K562 (cell line): Measurements from ENCODE around the gene ZNRF2. TPM values are rescaled to one million over a fixed set of nuclear protein-coding genes. Genes with fewer than 3 reads are reported as not detected.

Experiments used
- CREM ChIP-seq: IDR thresholded peaks from 2 replicates; pipeline ENCODE4 v1.6.1; 2014; ENCODE audit warnings: antibody characterized with exemption, low read depth
- DACH1 ChIP-seq: fragments of 450-650 bp; IDR thresholded peaks from 2 replicates; pipeline ENCODE4 v1.6.1; 2018; ENCODE audit not compliant: partially characterized antibody
- ELF2 ChIP-seq: fragments of 250-450 bp; sonication (Bioruptor Pico); IDR thresholded peaks from 2 replicates; pipeline ENCODE4 v1.5.0; 2021; ENCODE audit warnings: mild to moderate bottlenecking
- EWSR1 ChIP-seq: fragments of 450-650 bp; IDR thresholded peaks from 2 replicates; pipeline ENCODE4 v1.6.1; 2018; ENCODE audit warnings: borderline replicate concordance, mild to moderate bottlenecking, low read depth, moderate library complexity; ENCODE audit not compliant: partially characterized antibody
- GTF2F1 ChIP-seq: IDR thresholded peaks from 2 replicates; pipeline ENCODE4 v1.6.1; 2011; ENCODE audit warnings: low read depth, low read length, improper control_type of control experiment
- HNRNPLL ChIP-seq: fragments of 200-400 bp; formaldehyde crosslinking; IDR thresholded peaks from 2 replicates; pipeline ENCODE4 v1.6.1; 2017; ENCODE audit warnings: low read length, low read depth, mild to moderate bottlenecking; ENCODE audit not compliant: poor library complexity, severe bottlenecking
- NR2C2 ChIP-seq, 2 experiments: fragments of 200-800 bp in 1 of 2; sonication (Bioruptor generic) in 1 of 2; sonication (generic) in 1 of 2; formaldehyde crosslinking in 1 of 2; IDR thresholded peaks; 2 replicates each; pipeline versions ENCODE4 v1.6.1 to v1.8.0; 2016 to 2022; ENCODE audit warnings: mild to moderate bottlenecking in 1 of 2, missing compliant biosample characterization in 1 of 2, missing genetic modification characterization in 1 of 2, missing genetic modification reagents in 1 of 2
- PHF20 ChIP-seq: fragments of 450-650 bp; IDR thresholded peaks from 2 replicates; pipeline ENCODE4 v1.6.1; 2018; ENCODE audit not compliant: partially characterized antibody
- PRMT5 ChIP-seq: sonication (generic); formaldehyde crosslinking; IDR thresholded peaks from 2 replicates; pipeline ENCODE4 v1.5.0; 2020; ENCODE audit warnings: missing genetic modification reagents
- PRPF4 ChIP-seq: fragments of 200-400 bp; formaldehyde crosslinking; IDR thresholded peaks from one replicate; pipeline ENCODE4 v1.6.1; 2017; ENCODE audit warnings: low read length, low read depth, mild to moderate bottlenecking; ENCODE audit not compliant: insufficient read depth, poor library complexity, severe bottlenecking
- SIN3A ChIP-seq, 2 experiments: fragments of 150-350 bp in 1 of 2; IDR thresholded peaks; 2 replicates each; pipeline ENCODE4 v1.6.1; 2011 to 2016; ENCODE audit warnings: borderline replicate concordance in 2 of 2, low read depth in 2 of 2, low read length in 2 of 2, mild to moderate bottlenecking in 2 of 2, moderate library complexity in 2 of 2; ENCODE audit not compliant: control insufficient read depth in 1 of 2
- TBP ChIP-seq: optimal IDR thresholded peaks from 2 replicates; pipeline ENCODE3; 2011; ENCODE audit warnings: low read depth, low read length, improper control_type of control experiment
- ZKSCAN1 ChIP-seq: fragments of 150-350 bp; IDR thresholded peaks from 2 replicates; pipeline ENCODE4 v1.6.1; 2016; ENCODE audit warnings: low read depth, low read length
- ZNF174 ChIP-seq: fragments of 250-450 bp; sonication (Bioruptor Pico); IDR thresholded peaks from 2 replicates; pipeline ENCODE4 v1.4.0; 2020; ENCODE audit warnings: mild to moderate bottlenecking
- ZNF57 ChIP-seq: fragments of 450-650 bp; formaldehyde crosslinking; IDR thresholded peaks from 2 replicates; pipeline ENCODE4 v1.4.0; 2020; ENCODE audit warnings: mild to moderate bottlenecking, moderate library complexity
- ZNF644 ChIP-seq: fragments of 200-800 bp; sonication (Bioruptor generic); IDR thresholded peaks from 2 replicates; pipeline ENCODE4 v1.6.1; 2016; ENCODE audit warnings: low read depth, missing genetic modification characterization, missing compliant biosample characterization
- ZNF766 ChIP-seq: fragments of 200-800 bp; sonication (Bioruptor generic); conservative IDR thresholded peaks from 2 replicates; pipeline ENCODE4 v1.6.1; 2016; ENCODE audit warnings: missing genetic modification characterization, missing compliant biosample characterization
- polyA plus RNA-seq, 8 experiments: library from polyadenylated mRNA; depleted of rRNA in 4 of 8; stranded (reverse) in 5 of 8; unstranded in 3 of 8; fragments of >200 nt; fragmentation: Nextera tagmentation in 2 of 8; fragmentation: Illumina TruSeq in 1 of 8; extraction: Ambion mirVana in 2 of 8; extraction: Trizol in 1 of 8; gene quantifications; 2 replicates each; pipeline versions ENCODE4 v1.2.1 to v1.2.3, GENCODE V29; 2011 to 2014; ENCODE audit warnings: inconsistent platforms in 1 of 8, missing spikeins in 1 of 8
- total RNA-seq, 7 experiments: library from RNA; depleted of rRNA in 6 of 7; stranded (reverse); fragments of >200 nt in 6 of 7; fragmentation: Illumina TruSeq in 2 of 7; extraction: Trizol in 2 of 7; gene quantifications; 2 replicates each; pipeline versions ENCODE4 v1.2.1 to v1.2.3, GENCODE V29; 2011 to 2021; ENCODE audit warnings: low replicate concordance in 1 of 7
- TF ChIP-seq, protein P1 (sequence below): sonication (generic); formaldehyde crosslinking; IDR thresholded peaks from 2 replicates; pipeline ENCODE4 v1.8.0; 2022; ENCODE audit warnings: mild to moderate bottlenecking, missing genetic modification reagents, borderline replicate concordance
- TF ChIP-seq, protein P2 (sequence below): fragments of 450-650 bp; IDR thresholded peaks from 2 replicates; pipeline ENCODE4 v1.6.1; 2017; ENCODE audit warnings: antibody characterized with exemption, mild to moderate bottlenecking

Gene ZNRF2
- total and polyA plus RNA-seq, 9 of the 15 experiments (the other 6 are each of a cell fraction or from before 2014, with no cell fraction given) = 1.1 to 13.9 (median 5.5) TPM

DNA sequence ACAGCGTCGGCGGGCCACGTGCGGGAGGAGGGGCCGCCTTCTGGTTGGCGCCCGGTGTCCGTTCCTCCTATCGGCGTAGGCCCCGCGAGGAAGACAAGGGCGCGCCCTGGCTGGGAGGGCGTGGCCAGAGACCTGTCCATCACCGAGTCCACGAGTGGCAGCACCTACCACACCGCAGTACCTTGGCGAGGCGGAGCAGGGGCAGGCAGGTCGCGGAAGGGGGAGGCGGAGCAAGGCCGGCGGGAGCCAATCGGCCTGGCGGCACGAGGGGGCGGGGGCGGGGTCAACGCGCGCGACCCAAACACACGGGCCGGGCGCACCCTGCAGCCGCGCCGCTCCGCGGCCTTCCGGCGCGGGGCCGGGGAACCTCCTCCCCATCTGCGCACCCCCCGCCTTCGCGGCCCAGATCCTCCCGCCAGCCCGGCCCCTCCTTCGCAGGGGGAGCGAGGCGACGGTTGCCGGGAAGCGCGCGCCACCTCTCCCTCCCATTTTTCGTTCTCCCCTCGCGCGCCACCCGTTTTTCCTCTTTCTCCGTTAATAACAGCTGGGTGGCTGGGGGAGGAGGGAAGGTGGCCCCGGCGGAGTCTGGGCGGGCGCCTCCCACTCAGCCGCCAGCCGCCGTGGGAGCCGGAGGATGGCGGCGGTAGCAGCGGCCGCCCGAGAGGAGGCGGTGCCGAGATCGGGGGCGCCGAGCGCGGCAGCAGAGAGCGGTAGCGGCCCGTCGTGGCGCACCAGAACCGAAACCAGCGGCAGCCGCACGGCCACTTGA lies at the start of gene ZNRF2 (continued):
- TF ChIP-seq ZNF57 (CRISPR knock-in tag) (no peak), HNRNPLL (peak; percentile 76), PRPF4 (peak; percentile 21), NR2C2 (CRISPR knock-in tag; IDR thresholded peaks at IDR 0.05) (peak; percentile 48; the same call in 1 of the 2 replicates), NR2C2 (tag; IDR thresholded peaks at IDR 0.05) (peak; percentile 69), CREM (peak; percentile 72), DACH1 (peak; percentile 94), ZNF766 (CRISPR knock-in tag) (peak; percentile 16; the same call in 1 of the 2 replicates), ELF2 (no peak), SIN3A (IDR thresholded peaks at IDR 0.05; ENCODE audit: borderline replicate concordance in 2 of 2, control insufficient read depth in 1 of 2, low read depth in 2 of 2, low read length in 2 of 2) (peak in 1 of 2 experiments; percentile 23; a peak in 1 of 4 replicates), ZNF644 (tag) (no peak), PHF20 (no peak), GTF2F1 (no peak), PRMT5 (CRISPR knock-in tag) (no peak), TBP (peak; percentile 56), ZNF174 (CRISPR knock-in tag) (no peak), ZKSCAN1 (no peak), EWSR1 (no peak)
- TF ChIP-seq, protein P1, sequence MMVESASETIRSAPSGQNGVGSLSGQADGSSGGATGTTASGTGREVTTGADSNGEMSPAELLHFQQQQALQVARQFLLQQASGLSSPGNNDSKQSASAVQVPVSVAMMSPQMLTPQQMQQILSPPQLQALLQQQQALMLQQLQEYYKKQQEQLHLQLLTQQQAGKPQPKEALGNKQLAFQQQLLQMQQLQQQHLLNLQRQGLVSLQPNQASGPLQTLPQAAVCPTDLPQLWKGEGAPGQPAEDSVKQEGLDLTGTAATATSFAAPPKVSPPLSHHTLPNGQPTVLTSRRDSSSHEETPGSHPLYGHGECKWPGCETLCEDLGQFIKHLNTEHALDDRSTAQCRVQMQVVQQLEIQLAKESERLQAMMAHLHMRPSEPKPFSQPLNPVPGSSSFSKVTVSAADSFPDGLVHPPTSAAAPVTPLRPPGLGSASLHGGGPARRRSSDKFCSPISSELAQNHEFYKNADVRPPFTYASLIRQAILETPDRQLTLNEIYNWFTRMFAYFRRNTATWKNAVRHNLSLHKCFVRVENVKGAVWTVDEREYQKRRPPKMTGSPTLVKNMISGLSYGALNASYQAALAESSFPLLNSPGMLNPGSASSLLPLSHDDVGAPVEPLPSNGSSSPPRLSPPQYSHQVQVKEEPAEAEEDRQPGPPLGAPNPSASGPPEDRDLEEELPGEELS (CRISPR knock-in tag) = peak; percentile 72; the same call in 1 of the 2 replicates
- TF ChIP-seq, protein P2, sequence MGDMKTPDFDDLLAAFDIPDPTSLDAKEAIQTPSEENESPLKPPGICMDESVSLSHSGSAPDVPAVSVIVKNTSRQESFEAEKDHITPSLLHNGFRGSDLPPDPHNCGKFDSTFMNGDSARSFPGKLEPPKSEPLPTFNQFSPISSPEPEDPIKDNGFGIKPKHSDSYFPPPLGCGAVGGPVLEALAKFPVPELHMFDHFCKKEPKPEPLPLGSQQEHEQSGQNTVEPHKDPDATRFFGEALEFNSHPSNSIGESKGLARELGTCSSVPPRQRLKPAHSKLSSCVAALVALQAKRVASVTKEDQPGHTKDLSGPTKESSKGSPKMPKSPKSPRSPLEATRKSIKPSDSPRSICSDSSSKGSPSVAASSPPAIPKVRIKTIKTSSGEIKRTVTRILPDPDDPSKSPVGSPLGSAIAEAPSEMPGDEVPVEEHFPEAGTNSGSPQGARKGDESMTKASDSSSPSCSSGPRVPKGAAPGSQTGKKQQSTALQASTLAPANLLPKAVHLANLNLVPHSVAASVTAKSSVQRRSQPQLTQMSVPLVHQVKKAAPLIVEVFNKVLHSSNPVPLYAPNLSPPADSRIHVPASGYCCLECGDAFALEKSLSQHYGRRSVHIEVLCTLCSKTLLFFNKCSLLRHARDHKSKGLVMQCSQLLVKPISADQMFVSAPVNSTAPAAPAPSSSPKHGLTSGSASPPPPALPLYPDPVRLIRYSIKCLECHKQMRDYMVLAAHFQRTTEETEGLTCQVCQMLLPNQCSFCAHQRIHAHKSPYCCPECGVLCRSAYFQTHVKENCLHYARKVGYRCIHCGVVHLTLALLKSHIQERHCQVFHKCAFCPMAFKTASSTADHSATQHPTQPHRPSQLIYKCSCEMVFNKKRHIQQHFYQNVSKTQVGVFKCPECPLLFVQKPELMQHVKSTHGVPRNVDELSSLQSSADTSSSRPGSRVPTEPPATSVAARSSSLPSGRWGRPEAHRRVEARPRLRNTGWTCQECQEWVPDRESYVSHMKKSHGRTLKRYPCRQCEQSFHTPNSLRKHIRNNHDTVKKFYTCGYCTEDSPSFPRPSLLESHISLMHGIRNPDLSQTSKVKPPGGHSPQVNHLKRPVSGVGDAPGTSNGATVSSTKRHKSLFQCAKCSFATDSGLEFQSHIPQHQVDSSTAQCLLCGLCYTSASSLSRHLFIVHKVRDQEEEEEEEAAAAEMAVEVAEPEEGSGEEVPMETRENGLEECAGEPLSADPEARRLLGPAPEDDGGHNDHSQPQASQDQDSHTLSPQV = no peak; the same call in 1 of the 2 replicates
